Amniotic stem cell (primary cell): ENCODE measurements around the gene DPP10.

Experiments used
- DNase-seq: peaks from one replicate; lab custom pipeline; 2025; lab: John Stamatoyannopoulos, UW

Gene DPP10

GRCh38 chr2:115160531-115161080, 718.2 kb downstream of the DPP10 start:
- DNase-seq, result no peak

- DNase-seq, result no peak
Observed at GRCh38 chr2:115161081-115161770, 718.8 kb downstream of the DPP10 start.

GRCh38 chr2:115161771-115162493, 719.5 kb downstream of the DPP10 start:
- no peak for DNase-seq

- DNase-seq, result no peak
Observed at GRCh38 chr2:115162494-115163293, 720.3 kb downstream of the DPP10 start.

- DNase-seq, result no peak
Observed at GRCh38 chr2:115163572-115163971, 721.1 kb downstream of the DPP10 start.

GRCh38 chr2:115165529-115166109, 723.2 kb downstream of the DPP10 start:
- no peak for DNase-seq

- no peak for DNase-seq
Observed at GRCh38 chr2:115168457-115168856, 726.0 kb downstream of the DPP10 start.

- DNase-seq, result no peak
Observed at GRCh38 chr2:115169814-115170213, 727.4 kb downstream of the DPP10 start.

- DNase-seq, result no peak
Observed at GRCh38 chr2:115171751-115172150, 729.3 kb downstream of the DPP10 start.

GRCh38 chr2:115174651-115175050, 732.2 kb downstream of the DPP10 start:
- no peak for DNase-seq

GRCh38 chr2:115183144-115183543, 740.7 kb downstream of the DPP10 start:
- DNase-seq, result no peak

- no peak for DNase-seq
Observed at GRCh38 chr2:115190459-115190858, 748.0 kb downstream of the DPP10 start.

- DNase-seq, result no peak
Observed at GRCh38 chr2:115194623-115195022, 752.2 kb downstream of the DPP10 start.

GRCh38 chr2:115196587-115196986, 754.1 kb downstream of the DPP10 start:
- no peak for DNase-seq

GRCh38 chr2:115199966-115200365, 757.5 kb downstream of the DPP10 start:
- DNase-seq, result no peak

- DNase-seq, result no peak
Observed at GRCh38 chr2:115201386-115201785, 758.9 kb downstream of the DPP10 start.

- no peak for DNase-seq
Observed at GRCh38 chr2:115208493-115209164, 766.2 kb downstream of the DPP10 start.

- DNase-seq, result no peak
Observed at GRCh38 chr2:115214050-115214449, 771.6 kb downstream of the DPP10 start.

GRCh38 chr2:115219296-115219695, 776.9 kb downstream of the DPP10 start:
- DNase-seq, result no peak

- no peak for DNase-seq
Observed at GRCh38 chr2:115234186-115234585, 791.7 kb downstream of the DPP10 start.

GRCh38 chr2:115234737-115235136, 792.3 kb downstream of the DPP10 start:
- DNase-seq, result no peak

GRCh38 chr2:115248066-115248465, 805.6 kb downstream of the DPP10 start:
- no peak for DNase-seq
